Glomerular visceral epithelial cell (primary cell): ENCODE data around the gene HCFC1.

ENCODE experiments used
- DNase-seq: peaks from one replicate; pipeline ENCODE4 v3.0.0-alpha.2; 2016; ENCODE audit errors: extremely low spot score

The HCFC1 gene

GRCh38 chrX:153903238-153903980 lies 68.2 kb downstream of the HCFC1 start:
- DNase-seq, result no peak

GRCh38 chrX:153902385-153902784 lies 69.2 kb downstream of the HCFC1 start:
- no peak for DNase-seq

GRCh38 chrX:153901753-153902140 lies 69.9 kb downstream of the HCFC1 start:
- DNase-seq, result no peak

GRCh38 chrX:153900831-153901752 lies 70.5 kb downstream of the HCFC1 start:
- DNase-seq, result peak; percentile 79

- no peak for DNase-seq
Measured at GRCh38 chrX:153897899-153898298, 73.7 kb downstream of the HCFC1 start.
